HG03108 (cell line): ENCODE results near the gene INPP5A.

Experiments
- ATAC-seq: cut with Tn5 transposase; IDR thresholded peaks from one replicate; pipeline ENCODE4 v1.9.1; 2021; ENCODE audit warnings: moderate library complexity; ENCODE audit not compliant: unreplicated experiment

The INPP5A gene

GRCh38 chr10:132626019-132626760, 88.6 kb downstream of the INPP5A start:
- no peak for ATAC-seq

GRCh38 chr10:132626761-132627665, 89.4 kb downstream of the INPP5A start:
- ATAC-seq: no peak

DNA sequence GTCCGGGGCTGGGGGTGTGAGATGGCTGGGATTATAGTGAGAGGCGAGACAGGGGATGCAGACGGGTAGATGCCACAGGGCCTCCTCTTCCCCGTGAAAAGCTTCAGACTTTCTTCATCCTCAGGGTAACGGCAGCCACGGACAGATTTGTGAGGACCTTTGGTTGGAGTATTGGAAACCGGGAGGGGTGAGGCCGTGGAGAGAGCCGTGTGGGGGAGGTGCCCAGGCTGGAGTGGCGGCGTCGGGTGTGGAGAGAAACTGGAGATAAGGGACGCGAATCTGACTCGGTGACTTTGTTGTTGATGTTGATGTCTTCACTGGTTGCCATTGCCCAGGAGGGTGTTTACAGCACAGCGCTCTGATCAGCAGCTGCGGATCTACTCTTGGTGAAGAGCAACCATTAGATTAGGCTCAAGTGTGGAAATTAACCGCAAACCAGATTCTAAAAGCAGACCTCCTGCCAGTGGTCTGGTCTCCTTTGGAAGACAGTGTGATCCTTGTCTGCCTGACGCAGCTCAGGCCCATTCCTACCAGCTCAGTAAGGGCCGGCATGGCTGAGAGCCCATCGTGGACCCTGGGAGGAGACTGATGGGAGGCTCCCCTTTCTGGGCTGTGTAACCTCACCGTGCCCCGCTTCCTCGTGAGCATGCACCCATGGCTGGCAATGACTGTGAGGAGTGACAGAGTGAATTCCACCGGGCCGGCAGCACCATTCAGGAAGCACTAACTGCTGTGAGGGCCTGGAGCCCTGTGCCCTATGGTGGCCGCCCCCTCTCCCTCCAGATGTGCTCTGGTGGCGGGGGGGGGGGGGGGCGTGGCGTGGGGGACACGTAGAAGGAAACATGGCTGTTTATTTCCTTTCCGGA, 90.3 kb downstream of the INPP5A start:
- no peak for ATAC-seq

- no peak for ATAC-seq
Observed at GRCh38 chr10:132628966-132629900, 91.6 kb downstream of the INPP5A start.

GRCh38 chr10:132630156-132630555, 92.6 kb downstream of the INPP5A start:
- ATAC-seq: no peak

DNA sequence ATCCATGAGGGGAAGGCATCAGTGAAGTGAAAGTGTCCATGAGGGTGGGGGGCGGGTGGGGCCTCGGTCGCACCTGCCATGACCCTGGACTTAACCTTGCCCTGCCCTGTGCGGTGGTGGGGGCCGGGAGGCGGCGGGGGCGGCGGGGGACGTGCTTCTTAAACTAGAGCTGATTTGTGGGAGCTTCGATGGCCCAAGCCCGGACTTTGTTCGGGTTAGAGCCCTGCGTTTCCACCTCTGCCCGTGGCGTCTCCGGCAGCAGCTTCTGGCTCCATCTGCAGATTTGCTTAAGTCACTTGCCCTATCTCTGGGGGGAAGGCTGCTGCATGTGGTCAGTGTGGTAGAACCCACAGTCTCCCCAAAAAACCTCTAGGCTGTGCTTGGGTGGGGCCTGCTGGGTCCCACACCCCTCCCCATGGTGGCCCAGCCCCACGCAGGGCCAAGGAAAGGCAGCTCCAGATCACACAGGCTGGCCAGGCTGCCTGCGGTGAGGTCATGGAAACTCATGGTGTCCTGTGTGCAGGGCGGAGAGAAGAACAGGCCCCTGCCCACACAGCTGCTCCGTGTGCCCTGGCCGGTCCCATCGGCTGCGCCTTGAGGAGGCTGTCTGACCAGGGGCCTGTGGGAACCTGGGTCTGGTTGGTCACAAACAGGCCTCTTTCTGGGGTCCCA, 93.2 kb downstream of the INPP5A start:
- no peak for ATAC-seq

GRCh38 chr10:132631338-132631735, 93.8 kb downstream of the INPP5A start:
- no peak for ATAC-seq

GRCh38 chr10:132632091-132632561, 94.5 kb downstream of the INPP5A start:
- ATAC-seq: no peak

- ATAC-seq: no peak
Observed at GRCh38 chr10:132632851-132633684, 95.5 kb downstream of the INPP5A start.

DNA sequence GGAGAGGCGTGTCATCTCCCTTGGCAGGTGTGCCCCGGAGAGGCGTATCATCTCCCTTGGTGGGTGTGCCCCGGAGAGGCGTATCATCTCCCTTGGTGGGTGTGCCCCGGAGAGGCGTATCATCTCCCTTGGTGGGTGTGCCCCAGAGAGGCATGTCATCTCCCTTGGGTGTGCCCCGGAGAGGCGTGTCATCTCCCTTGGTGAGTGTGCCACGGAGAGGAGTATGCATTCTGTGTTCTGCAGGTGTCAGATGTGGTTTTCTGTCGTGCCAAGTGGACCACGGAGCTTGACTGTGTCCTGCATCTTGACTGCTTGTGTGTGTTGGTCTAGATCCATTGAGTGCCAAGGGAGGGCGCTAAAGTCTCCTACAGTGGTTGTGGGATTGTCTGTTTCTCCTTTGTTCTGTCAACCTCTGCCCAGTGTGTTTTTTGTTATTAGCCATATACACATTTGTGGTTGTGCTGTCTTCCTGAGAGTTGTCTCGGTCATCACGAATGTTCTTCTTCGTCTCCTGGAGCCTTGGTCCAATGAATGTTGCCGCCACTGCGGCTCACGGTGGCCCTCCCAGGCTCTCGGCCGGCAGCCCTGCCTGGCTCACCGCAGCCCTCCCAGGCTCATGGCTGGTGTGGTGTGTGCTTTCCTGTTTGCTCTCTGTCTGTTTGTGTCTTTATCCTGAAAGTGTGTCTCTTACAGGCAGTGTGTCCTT, 96.8 kb downstream of the INPP5A start:
- ATAC-seq: no peak

DNA sequence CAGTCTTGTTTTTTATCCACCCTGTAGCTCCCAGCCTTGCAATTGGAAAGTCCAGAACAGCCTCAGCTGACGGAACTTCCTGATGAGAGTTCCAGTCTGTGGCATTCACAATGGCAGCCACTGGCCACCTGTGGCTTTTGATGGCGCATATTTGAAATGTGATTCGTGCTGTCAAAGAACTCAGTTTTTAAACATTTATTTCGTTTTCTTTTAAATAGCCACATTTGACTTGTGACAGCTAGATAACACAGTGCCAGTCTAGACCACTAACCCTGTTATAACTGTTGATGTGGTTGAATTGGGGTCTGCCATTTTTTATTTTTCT, 97.3 kb downstream of the INPP5A start:
- ATAC-seq: no peak

DNA sequence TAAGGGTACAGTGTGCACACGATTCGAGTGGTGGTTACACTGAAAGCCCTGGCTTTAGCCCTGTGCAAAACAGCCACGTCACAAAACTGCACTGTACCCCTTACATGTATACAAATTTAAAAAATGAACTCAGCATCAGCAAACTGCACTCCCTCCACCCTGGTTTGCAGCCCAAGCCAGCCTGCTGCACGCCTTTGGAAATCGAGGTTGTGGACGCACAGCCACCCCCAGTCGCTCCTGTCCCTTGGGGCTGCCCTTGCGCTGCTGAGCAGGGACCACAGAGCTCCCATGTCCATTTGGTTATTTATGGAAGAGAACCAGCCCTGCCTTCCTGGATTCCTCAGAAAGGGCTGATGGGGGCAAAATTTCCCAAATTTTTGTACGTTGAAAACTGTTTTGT, 98.8 kb downstream of the INPP5A start:
- ATAC-seq: no peak

DNA sequence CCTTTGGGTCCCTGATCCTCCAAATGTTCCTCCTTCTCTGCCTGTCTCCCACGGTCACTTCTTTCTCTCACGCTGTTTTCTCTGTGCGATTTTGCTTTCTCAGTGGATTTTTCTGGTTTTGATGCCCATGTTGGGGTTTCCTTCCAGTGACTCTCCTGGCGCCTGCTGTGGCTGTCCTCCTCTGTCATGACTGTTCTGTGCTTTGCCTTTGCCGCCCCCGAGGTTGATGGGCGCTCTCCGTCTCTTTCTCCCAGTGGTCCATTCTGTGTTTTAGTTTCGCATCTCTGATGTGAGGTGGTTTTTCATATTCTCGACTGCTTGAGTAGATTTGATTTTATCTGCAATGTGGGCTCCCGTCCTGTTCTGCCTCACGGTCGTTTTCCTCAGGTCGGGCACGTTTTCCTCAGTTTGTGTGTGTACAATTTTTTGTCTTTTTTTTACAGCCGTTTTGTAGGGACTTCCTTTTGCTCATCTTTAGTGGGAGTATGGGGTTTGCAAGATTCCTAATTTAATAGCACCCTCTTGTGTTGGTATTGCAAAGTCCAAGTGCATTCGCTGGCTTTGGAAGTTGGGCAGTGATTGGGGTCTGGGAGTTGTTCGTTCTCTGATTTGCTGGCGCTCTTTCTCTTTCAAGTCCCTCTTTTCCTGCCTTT, 100.0 kb downstream of the INPP5A start:
- no peak for ATAC-seq

DNA sequence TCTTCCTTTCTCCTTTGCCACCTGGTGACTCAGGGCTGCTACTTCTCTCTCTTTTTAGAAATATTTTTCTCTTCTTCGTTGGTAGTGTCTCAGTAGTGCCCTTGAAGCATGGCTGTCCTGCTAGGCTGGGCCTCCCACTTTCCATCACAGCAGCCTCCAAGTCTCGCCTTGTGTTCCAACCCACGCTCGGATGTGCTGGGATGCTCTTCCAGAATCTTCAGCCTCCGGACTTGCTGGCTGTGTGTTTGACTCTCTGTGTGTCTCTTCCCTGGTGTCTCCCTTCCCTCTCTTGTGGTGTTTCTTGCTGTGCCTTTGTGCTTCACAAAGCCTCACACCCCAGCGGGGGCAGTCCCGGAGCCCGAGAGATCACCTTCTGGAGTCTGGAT, 100.5 kb downstream of the INPP5A start:
- ATAC-seq: no peak

DNA sequence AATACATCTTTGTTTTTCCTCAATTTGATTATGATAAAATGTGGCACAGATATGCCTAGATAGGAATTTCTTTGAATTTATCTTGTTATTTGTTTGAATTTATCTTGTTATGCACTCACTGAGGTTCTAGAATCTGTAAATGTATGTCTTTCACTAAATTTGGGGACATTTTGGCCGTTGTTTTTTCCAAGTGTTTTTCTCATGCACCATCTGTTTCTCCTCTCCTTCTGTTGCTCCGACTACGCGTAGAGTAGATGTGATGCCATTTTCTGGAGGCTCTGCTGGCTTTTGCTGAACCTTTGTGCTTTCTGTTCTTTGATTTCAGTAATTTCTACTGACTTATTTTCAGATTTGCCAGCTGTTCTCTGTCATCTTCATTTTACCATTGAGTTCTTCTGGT, 101.9 kb downstream of the INPP5A start:
- no peak for ATAC-seq

- no peak for ATAC-seq
Observed at GRCh38 chr10:132640326-132641125, 102.9 kb downstream of the INPP5A start.

GRCh38 chr10:132641401-132641800, 103.8 kb downstream of the INPP5A start:
- ATAC-seq: no peak
